MCF 10A (cell line): ENCODE data around the gene ZPBP2. TPM values are rescaled to one million over a fixed set of nuclear protein-coding genes. Genes with fewer than 3 reads are reported as not detected.

ENCODE experiments used
- BruUV-seq: library from RNA; stranded (reverse); fragments of 400-500 nt; replicated peaks from 2 replicates; lab custom pipeline; 2021; lab: Mats Ljungman, UMichigan
- CTCF ChIA-PET: fragments of 300-600 bp; sonication (Branson Sonifier 250); formaldehyde crosslinking; extraction: SDS; loops from one replicate; lab custom pipeline; 2021; ENCODE audit warnings: antibody characterized with exemption, inconsistent platforms; lab: Yijun Ruan, JAX
- POLR2A ChIA-PET: fragments of 300-600, 350-650 bp; sonication (Branson Sonifier 250); formaldehyde crosslinking; extraction: SDS; loops from one replicate; lab custom pipeline; 2020; ENCODE audit warnings: antibody characterized with exemption, inconsistent platforms; lab: Yijun Ruan, JAX
- DNase-seq: peaks from one replicate; pipeline ENCODE4 v3.0.0-alpha.2; 2018; ENCODE audit not compliant: unreplicated experiment
- H3K27ac Mint-ChIP-seq: one replicate; pipeline ENCODE4 v1.8.0; 2022; ENCODE audit warnings: mild to moderate bottlenecking, low read depth, mixed read lengths; ENCODE audit not compliant: unreplicated experiment
- H3K27me3 Mint-ChIP-seq: one replicate; pipeline ENCODE4 v1.8.0; 2022; ENCODE audit warnings: mixed read lengths; ENCODE audit not compliant: insufficient read depth, unreplicated experiment
- H3K36me3 Mint-ChIP-seq: one replicate; pipeline ENCODE4 v1.8.0; 2022; ENCODE audit warnings: mild to moderate bottlenecking, moderate library complexity, mixed read lengths; ENCODE audit not compliant: insufficient read depth, unreplicated experiment
- H3K4me1 Mint-ChIP-seq: one replicate; pipeline ENCODE4 v1.8.0; 2022; ENCODE audit warnings: mixed read lengths; ENCODE audit not compliant: insufficient read depth, unreplicated experiment
- H3K4me3 Mint-ChIP-seq: one replicate; pipeline ENCODE4 v1.8.0; 2022; ENCODE audit warnings: mild to moderate bottlenecking, moderate library complexity, mixed read lengths; ENCODE audit not compliant: unreplicated experiment
- H3K9me3 Mint-ChIP-seq: one replicate; pipeline ENCODE4 v1.8.0; 2022; ENCODE audit warnings: mixed read lengths; ENCODE audit not compliant: unreplicated experiment
- intact Hi-C: fragments of 100-400 bp; cut with micrococcal nuclease; formaldehyde crosslinking; loops from 2 replicates; pipeline ENCODE4 v1.14.1; 2022
- total RNA-seq: library from RNA; stranded (reverse); gene quantifications from 2 replicates; pipeline ENCODE4 v1.2.3, GENCODE V29; 2022
- TF ChIP-seq, protein P1 (sequence below): fragments of 200-600 bp; IDR thresholded peaks from one replicate; pipeline ENCODE4 v1.8.0; 2022; ENCODE audit warnings: antibody characterized with exemption, mild to moderate bottlenecking; ENCODE audit not compliant: unreplicated experiment

Gene ZPBP2
- total RNA-seq, 1 experiment from 2014 or later, result not detected

- no TSS peak for BruUV-seq
- Mint-ChIP-seq H3K9me3 (no peaks in the 10 kb centered on the region), H3K27me3 (peaks cover 63% of the 10 kb centered on the region), H3K4me1 (no peaks in the 10 kb centered on the region), H3K27ac (no peak overlapping the region), H3K36me3 (no peaks in the 10 kb centered on the region), H3K4me3 (no peak overlapping the region)
- TF ChIP-seq, protein P1, sequence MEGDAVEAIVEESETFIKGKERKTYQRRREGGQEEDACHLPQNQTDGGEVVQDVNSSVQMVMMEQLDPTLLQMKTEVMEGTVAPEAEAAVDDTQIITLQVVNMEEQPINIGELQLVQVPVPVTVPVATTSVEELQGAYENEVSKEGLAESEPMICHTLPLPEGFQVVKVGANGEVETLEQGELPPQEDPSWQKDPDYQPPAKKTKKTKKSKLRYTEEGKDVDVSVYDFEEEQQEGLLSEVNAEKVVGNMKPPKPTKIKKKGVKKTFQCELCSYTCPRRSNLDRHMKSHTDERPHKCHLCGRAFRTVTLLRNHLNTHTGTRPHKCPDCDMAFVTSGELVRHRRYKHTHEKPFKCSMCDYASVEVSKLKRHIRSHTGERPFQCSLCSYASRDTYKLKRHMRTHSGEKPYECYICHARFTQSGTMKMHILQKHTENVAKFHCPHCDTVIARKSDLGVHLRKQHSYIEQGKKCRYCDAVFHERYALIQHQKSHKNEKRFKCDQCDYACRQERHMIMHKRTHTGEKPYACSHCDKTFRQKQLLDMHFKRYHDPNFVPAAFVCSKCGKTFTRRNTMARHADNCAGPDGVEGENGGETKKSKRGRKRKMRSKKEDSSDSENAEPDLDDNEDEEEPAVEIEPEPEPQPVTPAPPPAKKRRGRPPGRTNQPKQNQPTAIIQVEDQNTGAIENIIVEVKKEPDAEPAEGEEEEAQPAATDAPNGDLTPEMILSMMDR, result no peak
- CTCF ChIA-PET, result interaction anchor here (0.6 kb wide), 1 partner anchor 112 kb away, joined by 3 read pairs; no protein-coding TSS in a partner anchor
- POLR2A ChIA-PET, result interaction anchor here (0.6 kb wide), 1 partner anchor 1161 kb away, joined by 4 read pairs; no protein-coding TSS in a partner anchor
- intact Hi-C loops, result no loop called here
- no peak for DNase-seq
These were observed 720 bp upstream of the ZPBP2 start for GRCh38 chr17:39867084-39867879.

DNA sequence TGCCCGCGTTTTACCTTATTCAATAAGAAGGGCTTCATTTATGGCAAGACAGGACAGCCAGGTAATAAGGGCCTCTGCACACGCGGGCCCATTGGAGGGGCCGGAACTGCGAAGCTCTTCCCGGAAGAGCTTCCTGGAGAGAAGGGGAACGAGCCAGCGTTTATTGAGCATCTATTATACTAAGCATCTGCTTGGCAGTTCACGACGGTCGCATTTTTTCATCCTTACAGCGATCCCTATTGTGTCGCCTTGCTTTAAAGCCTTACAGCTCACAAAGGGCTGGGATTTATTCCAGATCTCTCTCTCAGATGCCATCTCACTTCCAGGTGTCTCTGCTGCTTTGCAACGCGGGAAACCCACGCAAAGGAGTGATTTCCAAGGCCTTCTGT lies 546 bp downstream of the ZPBP2 start:
- Mint-ChIP-seq H3K9me3 (no peaks in the 10 kb centered on the region), H3K4me3 (no peak overlapping the region), H3K27ac (no peak overlapping the region), H3K27me3 (peaks cover 61% of the 10 kb centered on the region), H3K4me1 (no peaks in the 10 kb centered on the region), H3K36me3 (no peaks in the 10 kb centered on the region)
- POLR2A ChIA-PET, result no interaction called here
- no peak for DNase-seq
- CTCF ChIA-PET, result no interaction called here
- intact Hi-C loops, result no loop called here
- no TSS peak for BruUV-seq
- TF ChIP-seq, protein P1, result no peak

GRCh38 chr17:39870776-39871175 lies 2.8 kb downstream of the ZPBP2 start:
- TF ChIP-seq, protein P1, result no peak
- H3K4me1 Mint-ChIP-seq, result no peaks in the 10 kb centered on the region
- H3K27ac Mint-ChIP-seq, result no peak overlapping the region
- intact Hi-C loops, result loop anchor here (5.0 kb wide), 1 partner anchor 157 kb away; no protein-coding TSS in a partner anchor
- POLR2A ChIA-PET, result no interaction called here
- CTCF ChIA-PET, result no interaction called here
- no peak for DNase-seq
- no TSS peak for BruUV-seq
- H3K36me3 Mint-ChIP-seq, result no peaks in the 10 kb centered on the region
- no peak overlapping the region for H3K4me3 Mint-ChIP-seq
- no peaks in the 10 kb centered on the region for H3K9me3 Mint-ChIP-seq
- peaks cover 41% of the 10 kb centered on the region for H3K27me3 Mint-ChIP-seq

- DNase-seq, result no peak
- Mint-ChIP-seq H3K27ac (no peak overlapping the region), H3K4me3 (no peak overlapping the region), H3K36me3 (no peaks in the 10 kb centered on the region), H3K4me1 (no peaks in the 10 kb centered on the region), H3K9me3 (no peaks in the 10 kb centered on the region), H3K27me3 (peaks cover 41% of the 10 kb centered on the region)
- POLR2A ChIA-PET, result interaction anchor here (0.5 to 1.4 kb wide), 5 partner anchors 9 to 251 kb away, joined by 3 to 8 read pairs (median 3); partner anchors contain the start of gene PSMD3
- intact Hi-C loops, result loop anchor here (1.0 to 5.0 kb wide), 2 partner anchors 108 to 156 kb away; partner anchors contain the start of gene PSMD3
- CTCF ChIA-PET, result interaction anchor here (1.7 kb wide), 1 partner anchor 79 kb away, joined by 3 read pairs; no protein-coding TSS in a partner anchor
- TF ChIP-seq, protein P1, result no peak
- BruUV-seq, result no TSS peak
These were observed 3.8 kb downstream of the ZPBP2 start for GRCh38 chr17:39871801-39872200.
